NCI-H2107 (cell line): ENCODE measurements around the gene CFP.
"Not testable (repeated sequence)": the region's sequence is repeated elsewhere in the genome, so short reads cannot be mapped to it uniquely, and the experiment has no call there.

Experiments used
- DNase-seq: peaks from one replicate; lab custom pipeline; 2025; lab: John Stamatoyannopoulos, UW

CFP gene

DNA sequence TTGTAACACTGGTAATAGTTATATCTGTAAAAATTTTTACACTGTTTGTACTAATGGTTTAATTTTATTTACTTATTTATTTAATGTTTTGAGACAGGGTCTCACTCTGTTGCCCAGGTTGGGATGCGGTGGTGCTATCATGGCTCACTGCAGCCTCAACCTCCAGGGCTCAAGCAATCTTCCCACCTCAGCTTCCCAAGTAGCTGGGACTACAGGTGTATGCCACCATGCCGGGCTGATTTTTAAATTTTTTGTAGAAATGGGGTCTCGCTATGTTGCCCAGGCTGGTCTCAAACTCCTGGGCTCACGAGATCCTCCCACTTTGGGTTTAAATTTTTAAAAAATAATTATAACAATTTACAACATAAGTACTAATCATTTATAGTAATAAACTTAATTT is 26.6 kb downstream of the CFP start:
- DNase-seq = not testable (repeated sequence)

DNA sequence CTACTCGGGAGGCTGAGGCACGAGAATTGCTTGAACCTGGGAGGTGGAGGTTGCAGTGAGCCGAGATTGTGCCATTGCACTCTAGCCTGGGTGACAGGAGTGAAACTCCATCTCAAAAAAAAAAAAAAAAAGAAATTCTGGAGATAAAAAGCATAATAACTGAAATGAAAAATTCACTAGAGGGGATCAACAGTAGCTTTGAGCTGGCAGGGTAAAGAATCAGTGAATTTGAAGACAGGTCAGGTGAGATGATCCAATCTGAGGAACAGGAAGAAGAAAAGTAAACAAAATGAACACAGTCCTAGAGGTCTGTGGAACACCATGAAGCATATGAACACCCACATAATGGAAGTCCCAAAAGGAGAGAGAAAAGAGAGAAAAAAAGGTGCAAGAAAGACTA is 32.5 kb downstream of the CFP start:
- no peak for DNase-seq

DNA sequence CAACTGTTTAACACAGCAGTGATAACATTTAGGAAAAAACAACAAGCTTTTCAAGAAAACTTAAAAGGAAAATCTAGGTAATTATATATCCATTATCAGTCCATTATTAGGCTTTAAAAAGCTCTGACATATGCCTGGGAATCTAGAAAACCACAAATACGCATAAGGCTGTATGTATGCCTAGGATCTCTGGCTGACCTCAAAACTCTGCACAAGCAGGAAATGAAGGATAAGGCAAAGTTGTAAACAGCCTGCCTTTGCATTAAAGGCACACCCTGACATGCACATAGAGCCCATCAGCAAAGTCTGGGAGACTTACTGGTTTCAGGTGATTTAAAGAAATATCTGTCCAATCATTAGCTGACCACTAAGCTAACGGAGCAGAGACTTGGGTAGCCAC is 33.5 kb downstream of the CFP start:
- DNase-seq = no peak

DNA sequence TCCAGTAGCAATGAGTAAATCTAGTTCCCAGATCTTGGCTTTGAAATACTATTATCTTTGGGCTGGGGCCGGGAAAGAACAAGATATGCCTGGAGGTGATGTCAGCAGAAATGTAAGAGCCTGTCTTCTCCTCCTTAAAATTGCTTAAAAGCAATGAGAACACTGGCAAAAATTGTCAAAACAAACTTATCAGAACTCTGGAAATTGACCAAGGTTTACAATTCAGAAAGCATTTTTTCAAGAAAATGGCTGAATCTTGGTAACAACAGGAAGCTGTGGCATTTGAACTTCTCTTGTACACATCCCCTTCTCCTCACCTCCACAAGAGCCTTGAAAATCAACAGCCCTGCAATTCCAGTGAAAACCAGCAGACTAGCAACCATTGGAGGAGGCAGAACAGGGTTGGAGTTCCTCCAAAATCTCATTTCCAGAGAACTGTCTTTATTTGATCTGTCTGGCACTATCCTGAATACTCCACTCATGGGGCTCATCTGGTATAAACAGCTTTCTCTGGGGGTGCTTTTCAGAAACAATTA is 33.9 kb downstream of the CFP start:
- DNase-seq = no peak

DNA sequence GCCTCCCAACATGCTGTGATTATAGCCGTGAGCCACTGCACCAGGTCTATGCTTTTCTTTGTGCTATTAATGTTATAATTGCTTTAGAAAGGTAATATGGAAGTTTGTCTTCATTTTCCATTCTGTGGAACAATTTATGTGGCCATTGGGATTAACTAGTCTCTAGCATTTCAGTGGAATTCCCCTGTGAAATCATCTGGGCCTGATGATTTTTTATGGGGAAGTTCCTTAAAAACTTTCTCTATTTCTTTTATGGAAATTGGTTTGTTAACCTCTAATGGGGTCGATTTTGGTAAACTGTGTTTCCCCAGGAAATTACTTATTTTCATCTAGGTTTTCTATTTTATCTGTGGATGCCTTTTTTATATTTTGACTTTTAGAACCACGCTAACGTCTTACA is 36.2 kb downstream of the CFP start:
- DNase-seq = no peak

DNA sequence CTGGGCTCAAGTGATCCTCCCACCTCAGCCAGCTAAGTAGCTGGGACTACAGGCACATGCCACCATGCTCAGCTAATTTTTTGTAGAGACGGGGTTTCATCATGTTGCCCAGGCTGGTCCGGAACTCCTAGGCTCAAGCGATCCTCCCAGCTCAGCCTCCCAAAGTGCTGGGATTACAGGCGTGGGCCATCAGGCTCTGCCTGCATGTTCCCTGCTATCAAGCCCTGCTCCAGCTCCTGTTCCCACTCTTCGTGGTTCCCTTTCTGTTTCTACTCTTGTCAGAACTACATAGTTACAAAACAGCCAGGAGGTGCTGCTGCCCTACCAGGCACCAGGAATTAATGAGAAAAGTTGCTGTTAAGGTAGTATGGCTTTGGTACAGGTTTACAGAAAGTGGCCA is 38.7 kb downstream of the CFP start:
- no peak for DNase-seq

DNA sequence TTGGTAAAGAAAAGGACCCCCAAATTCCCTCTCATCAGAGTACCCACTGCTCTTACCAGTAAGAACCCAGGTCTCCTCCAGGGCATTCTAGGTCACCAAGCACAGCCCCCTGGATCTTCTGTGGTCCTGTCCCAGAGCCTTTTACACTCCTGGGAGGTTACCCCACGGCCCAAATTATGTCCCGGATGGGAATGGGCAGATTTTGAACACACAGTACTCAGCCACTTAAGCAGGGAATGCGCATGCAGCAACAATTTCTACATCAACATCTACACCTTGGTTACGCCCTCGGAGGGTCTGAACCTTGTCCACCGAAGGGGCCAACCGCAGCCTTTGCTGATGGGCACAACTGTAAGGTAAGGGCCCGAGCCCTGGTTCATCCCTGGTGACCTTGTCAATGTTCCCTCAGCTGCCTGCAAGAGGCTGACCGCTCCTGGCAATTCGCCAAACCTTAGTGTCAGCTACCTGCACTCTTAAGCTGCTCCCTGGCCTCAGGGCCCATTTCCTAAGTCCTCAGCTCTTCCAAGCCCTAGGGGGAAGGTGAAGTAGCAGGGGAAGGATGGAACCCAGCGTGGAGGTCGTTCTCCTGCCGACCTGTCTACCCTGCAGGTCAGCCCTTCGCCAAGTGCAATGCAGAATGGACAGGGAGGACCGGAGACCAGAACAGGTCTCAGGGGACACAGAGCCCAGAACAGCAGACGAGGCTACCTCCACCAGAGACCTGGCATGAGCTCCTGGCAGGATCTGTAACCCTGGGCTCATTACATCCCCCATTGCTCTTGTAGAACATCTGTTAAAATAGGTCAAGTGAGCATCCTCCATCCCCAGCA is 41.6 kb downstream of the CFP start:
- DNase-seq = no peak

DNA sequence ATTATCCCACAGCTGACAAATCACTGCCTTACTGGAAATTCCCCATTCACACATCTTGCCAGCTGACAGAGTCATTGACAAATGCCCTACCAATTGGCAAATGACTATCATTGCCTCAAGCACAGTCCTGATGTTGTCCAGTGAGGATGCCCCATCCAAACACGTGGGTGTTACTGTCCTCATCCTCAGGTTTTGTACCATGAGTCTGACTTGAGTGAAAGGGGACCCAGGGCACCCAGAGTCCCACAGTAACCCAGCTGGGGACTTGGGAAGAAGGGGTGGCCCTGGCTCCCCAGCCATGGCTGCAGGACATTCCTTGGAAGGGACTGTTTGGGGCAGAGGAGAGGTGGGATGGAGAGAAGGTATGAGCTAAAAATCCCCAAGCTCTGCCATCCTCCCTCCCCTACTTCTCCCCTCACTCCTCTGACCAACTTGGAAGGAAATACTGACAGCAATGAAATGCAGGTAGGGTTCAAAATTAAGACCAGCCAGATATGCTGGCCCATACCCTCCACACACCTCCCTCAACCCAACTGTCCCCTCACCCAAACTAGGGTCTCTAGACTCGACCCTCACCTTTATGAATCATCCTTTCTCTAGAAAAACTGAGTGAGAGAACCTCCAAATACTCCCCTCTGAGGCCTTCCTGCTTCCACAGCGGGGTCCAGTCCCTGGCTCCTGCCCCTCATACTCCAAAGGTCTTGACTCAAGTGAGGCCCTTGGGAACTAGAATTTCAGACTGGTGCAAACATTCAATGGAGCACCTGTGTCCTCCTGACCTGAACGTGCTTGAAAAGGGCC is 42.4 kb downstream of the CFP start:
- DNase-seq = no peak

DNA sequence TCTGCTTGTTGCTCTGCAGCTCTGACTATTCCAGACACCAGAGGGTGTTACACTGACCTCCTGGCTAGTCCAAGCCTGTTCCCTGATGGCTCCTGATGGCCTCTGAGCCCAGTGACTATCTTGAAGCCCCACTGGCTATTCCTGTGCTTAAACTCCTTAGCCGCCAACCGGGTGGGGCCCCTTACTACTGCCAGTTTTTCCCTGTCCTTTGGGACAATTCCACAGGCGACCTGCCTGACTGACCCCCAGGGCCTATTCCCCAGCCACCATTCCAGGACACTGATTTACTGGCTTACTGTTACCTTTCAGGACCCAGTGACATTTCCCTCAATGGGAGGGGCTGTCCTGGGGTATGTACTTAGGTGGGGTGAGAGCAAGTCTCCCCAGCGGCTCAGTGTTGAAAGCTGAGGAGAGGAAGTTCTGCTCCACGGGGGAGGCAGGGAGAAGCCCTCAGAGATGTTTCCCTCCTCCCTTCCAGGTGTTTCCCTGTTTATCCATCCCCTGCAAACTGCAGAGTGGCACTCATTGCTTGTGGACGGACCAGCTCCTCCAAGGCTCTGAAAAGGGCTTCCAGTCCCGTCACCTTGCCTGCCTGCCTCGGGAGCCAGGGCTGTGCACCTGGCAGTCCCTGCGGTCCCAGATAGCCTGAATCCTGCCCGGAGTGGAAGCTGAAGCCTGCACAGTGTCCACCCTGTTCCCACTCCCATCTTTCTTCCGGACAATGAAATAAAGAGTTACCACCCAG is 43.5 kb downstream of the CFP start:
- no peak for DNase-seq

DNA sequence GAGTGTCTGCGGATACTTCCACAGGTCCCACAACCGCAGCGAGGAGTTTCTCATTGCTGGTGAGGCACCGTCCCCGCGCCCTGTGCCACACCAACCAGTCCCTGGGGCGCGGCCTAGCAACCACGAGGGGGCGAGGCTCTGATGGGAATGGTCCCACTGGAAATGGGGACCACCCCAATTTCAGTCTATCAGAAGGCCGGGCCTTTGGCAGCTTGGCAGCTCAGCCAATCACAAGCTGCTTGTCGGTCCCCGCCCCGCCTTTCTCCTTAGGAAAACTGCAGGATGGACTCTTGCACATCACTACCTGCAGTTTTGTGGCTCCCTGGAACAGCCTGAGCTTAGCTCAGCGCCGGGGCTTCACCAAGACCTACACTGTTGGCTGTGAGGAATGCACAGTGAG is 44.5 kb downstream of the CFP start:
- no peak for DNase-seq

DNA sequence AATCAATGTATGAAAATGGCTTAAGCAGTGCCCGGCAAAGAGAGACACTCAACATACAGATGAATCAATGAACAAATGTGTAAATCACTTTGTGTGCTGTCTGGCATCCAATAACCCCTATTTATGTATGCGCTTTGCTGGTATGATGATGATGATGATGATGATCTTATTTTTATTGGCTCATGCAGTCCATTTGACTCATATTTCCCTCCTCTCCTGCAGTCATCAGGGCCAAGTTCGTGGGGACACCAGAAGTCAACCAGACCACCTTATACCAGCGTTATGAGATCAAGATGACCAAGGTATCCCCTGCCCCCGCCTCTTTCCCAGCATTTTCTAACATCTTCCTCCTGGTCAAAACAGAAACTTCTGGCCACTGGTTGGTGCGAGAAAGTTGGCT is 45.0 kb downstream of the CFP start:
- DNase-seq = no peak

DNA sequence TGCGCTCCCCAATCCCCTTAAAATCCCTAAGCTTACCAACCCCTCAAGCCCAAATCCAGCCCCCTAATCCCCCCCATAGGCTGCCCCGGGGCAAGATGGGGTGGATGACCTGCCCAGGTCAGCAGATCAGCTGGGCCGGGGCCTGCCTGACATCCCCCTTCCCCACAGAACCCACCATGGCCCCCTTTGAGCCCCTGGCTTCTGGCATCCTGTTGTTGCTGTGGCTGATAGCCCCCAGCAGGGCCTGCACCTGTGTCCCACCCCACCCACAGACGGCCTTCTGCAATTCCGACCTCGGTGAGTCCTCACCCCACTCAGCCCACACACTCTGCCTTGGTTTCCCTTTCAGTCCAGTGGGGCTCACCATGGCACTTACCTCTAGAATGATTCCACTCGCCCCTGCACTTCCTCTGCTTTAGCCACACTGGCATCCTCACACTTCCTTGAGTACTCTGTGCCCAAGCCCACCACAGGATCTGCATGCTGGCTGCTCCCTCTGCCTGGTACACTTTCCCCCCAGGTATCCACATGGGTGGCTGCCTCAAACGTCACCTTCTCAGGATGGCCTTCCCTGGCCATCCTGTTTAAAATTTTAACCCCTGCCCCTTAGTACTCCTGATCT is 46.4 kb downstream of the CFP start:
- no peak for DNase-seq

DNA sequence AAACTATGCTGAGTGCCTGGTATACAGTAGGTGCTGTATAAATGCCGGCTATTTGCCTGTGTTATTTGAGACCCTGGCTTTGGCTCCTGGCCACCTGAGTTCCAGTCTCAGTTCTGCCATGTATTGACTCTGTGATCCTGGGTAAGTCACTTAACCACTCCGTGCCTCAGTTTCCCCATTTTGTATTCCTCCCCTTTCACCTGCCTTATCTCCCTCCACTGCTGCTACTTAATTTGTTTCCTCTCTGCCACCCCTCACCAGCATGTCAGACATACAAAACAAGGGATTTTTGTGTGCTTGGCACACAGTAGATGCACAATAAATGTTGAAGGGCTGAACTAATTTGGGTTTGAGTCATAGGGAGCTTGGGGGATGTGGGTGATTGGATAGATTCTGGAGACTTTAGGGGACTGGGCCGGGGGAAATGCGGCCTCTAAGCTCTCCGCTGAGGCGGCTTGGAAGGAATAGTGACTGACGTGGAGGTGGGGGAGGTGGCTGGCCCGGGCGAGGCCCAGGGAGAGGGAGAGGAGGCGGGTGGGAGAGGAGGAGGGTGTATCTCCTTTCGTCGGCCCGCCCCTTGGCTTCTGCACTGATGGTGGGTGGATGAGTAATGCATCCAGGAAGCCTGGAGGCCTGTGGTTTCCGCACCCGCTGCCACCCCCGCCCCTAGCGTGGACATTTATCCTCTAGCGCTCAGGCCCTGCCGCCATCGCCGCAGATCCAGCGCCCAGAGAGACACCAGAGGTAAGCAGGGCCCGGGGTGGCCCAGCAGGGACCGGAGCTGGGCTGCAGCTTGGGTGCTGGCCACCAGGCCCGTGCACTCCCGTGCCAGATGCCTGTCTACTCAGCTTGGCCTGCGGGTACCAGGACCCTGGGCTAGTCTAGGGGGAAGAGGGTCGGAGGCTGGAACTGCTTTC is 47.7 kb downstream of the CFP start, which contains the start of gene TIMP1:
Gene TIMP1, plus strand, starts transcription at position 706 of the 917 bp plus-strand sequence. CDS start 980 bp downstream, outside the sequence.
- peak; percentile 62 for DNase-seq

DNA sequence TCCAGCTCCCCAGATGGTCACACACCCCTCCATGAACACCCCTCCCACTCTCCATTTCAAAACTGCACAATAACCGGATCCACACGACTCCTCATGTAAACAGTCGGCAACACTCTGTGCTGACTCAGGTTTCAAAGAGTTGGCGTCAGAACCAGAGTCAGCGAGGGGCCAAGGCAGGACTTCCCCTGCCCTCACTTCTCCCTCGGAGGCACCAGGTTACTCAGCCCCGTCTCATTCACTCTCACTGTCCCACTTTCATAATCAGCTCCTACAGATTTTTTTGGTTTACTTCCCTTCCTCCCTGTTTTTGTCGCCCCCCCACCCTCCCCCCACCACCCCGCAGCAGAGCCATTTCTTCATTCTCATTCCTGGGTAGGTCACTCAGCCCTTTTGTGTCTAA is 50.2 kb downstream of the CFP start:
- DNase-seq = no peak

DNA sequence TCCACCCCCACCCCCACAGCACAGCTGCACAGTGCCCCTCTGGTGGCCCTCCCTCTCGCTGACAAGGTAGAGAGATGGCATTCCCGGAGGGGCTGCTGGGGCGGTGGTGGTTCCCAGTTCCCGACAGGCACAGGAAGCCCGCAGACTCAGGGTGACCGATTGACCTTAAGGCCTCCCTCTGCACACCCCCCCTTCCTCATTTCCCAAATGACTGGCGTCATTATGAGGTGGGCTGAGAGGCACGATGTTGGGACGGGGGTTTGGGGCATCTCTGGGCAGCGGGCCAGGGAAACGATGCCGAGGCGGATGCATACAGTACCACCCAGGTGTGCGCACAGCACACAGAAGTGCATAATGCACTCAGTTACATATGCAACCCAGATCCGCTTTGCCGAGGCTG is 51.0 kb downstream of the CFP start:
- DNase-seq = no peak

DNA sequence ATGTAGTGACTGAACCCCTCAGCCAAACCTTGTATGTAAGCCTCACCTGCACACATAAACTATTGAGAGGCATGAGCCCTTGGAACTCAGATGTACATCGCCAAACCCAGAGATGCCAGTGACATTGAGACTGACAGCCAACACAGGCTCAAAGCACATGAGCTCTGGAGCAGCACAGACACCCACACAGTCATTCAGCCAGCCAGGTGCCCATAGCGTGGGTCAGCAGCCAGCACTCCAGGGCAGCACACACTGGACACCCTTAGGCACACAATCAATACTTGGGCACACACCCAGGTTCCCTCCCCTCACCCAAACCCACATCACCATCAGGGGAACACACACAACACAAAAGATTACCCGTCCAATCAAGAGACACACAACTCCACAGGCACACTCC is 51.8 kb downstream of the CFP start:
- no peak for DNase-seq

DNA sequence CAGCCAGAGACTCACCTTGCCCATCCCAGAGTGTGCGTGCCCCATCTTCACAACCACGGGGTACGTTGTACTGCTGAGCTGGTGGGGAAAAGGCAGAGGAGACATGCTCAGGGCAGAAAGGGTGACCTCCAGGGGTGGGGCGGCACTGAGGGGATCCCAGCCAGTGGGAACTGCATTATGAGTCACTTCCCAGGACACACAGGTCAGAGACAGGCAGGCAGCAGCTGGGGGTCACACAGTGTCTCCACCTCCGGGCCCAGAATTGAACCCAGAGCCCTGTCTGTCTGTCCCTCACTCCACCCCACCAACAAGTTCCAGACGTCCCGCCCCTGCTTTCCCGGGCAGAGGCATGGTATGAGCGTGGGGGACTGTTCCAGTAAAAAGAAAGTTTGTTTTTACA is 52.3 kb downstream of the CFP start:
- DNase-seq = no peak

DNA sequence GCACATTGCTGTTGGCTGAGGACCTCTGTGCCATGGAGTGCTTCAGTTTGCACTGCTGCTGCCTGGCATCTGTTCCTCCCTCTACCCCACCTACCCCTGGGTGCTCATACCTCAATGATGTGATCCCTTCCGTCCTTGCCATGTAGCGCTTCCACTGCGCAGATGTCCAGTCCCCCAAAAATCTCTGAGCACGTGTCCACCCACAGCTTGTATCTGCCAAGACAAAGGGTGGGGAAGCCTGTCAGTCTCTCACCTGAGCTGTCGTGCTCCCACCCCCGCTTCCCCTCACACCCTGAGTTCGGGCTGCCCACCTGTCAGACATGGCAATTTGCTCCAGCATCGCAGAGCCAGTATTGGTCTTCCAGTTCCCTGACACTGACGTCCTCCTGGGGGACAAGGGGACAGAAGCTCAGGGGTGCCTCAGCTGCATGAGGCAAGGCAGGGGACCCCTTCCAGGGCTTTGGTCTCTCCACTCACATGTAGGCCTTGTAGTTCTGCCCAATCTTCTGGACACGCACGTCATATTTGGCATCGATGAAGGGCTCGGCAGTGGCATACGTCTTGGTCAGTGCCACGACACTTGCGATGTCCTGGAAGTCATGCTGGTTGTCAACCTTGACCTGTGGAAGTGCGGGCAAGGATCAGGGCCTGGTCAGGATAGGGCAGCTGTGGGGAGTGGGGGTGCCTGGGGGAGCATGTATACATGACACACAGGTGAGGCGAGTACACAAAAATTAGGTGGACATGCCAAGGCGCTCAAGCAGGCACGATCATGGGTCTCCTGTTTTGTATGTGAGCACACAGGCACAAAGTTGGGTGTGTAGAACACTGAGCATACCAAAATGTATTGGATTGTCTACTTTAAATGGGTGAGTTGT is 53.5 kb downstream of the CFP start:
- no peak for DNase-seq

DNA sequence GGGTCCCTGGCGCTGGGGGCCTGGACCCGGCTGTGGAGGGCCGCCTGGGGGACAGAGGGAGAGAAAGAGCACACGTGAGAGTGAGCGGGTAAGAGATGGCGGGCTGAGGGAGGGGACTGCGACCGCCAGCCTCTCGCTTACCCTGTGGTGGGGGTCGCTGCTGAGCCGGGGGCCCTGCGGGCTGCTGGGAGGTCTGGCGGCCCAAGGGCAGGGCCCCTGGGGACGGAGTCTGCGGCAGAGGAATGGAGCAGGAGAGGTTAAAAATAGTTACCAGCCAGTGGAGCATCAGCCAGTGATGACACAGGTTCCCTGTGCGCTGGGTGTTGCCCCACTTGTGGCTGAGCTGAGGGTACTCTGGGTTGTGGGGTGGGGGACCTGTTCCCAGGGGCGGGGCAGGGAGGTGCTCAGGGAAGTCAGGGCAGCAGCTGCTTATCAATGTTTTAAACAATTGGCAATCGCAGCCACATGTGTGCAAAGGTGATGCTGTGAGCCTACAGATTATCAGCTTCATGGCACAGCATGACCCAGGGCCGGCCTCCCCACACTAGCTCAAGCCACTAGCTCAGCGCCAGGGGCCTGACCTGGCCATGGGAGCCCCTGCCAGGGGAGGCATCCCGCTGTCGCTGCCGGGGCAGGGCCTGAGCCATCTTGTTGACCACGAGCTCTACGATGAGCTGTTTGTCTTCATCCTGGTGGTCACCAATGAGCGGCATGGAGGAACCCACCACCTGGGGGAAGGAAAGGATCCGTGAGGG is 55.0 kb downstream of the CFP start:
- DNase-seq = no peak
